ENCODE results near the gene MYO7B.

Gene MYO7B

GRCh38 chr2:127640082-127641072 lies 104.9 kb downstream of the MYO7B start:
- DNase-seq: peak; percentile 36

- peak; percentile 28 for DNase-seq
These were observed 105.7 kb downstream of the MYO7B start for GRCh38 chr2:127641133-127641532.

DNA sequence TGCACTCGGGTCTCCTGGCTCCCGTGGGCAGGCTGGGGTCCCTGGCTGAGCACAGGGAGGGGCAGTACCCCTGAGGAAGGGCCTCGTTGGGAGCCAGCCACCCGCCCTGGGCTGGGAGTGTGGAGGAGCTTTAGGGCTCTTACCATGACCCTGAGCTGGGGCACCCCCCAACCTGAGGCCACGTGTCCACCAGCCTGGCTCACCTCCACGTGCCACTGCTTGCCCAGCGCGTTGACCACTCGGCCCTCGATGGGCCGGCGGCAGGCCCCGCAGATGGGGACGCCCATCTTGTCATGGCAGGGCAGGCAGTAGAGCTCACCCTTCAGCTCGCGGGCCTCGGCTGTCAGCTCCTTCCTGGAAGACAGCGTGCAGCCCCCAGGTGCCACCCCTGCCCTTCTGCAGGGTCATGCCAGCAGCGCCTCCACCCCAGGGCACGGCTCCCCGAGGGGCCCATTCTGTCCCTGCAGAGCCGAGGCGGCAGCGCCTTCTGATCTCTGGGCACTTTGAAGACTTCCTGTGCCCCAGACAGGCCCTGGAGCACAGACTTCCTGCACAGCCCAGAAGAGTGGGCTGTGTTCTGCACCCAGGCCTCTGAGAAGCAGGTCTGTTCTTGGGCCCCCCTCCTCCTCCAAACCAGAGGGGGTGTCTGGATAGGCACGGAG lies 106.5 kb downstream of the MYO7B start:
- peak; percentile 59 for DNase-seq

DNA sequence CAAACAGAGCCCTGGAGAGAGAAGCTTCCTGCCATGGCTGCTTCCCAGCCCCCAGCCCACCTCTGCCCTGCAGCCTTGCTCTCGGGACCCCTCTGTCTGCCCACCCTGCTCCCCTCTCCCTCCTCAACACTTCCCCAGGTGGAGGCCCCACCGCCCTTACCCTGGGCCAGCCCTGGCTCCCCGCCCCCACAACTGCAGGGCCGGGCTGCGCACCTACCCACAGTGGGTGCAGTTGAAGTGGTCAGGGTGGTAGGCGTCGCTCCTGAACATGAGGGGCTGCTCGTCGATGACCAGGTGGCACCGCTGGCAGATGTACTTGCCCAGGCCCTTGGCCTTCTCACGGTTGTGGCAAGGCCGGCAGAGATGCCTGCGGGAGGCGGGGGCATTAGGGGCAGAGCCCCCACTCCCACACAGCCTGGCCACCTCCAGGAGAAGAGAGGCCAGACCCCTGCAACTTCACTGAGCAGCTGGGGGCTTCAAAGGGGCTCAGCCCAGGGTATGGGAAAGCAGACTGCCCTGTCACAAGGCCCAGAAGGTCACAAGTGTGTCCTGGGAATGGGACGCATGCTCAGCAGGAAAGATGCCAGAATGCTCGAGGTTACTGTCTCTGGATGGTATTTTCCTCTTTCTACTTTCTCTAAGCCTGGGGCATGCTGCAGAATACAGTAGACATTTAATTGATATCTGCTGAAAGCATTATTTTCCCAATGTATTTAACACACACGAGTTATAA lies 107.4 kb downstream of the MYO7B start:
- no peak for DNase-seq

GRCh38 chr2:127643439-127644065 lies 108.1 kb downstream of the MYO7B start:
- DNase-seq: no peak

- no peak for DNase-seq
These were observed 108.9 kb downstream of the MYO7B start for GRCh38 chr2:127644066-127645025.

- DNase-seq: no peak
These were observed 109.5 kb downstream of the MYO7B start for GRCh38 chr2:127645026-127645394.

- DNase-seq: no peak
These were observed 110.2 kb downstream of the MYO7B start, which contains the start of gene GPR17 for GRCh38 chr2:127645395-127646291. TSS of gene GPR17 (plus strand) at chr2:127646153. CDS start at chr2:127650736, 4,583 bp downstream.

- no peak for DNase-seq
These were observed 111.2 kb downstream of the MYO7B start for GRCh38 chr2:127646487-127647241.

DNA sequence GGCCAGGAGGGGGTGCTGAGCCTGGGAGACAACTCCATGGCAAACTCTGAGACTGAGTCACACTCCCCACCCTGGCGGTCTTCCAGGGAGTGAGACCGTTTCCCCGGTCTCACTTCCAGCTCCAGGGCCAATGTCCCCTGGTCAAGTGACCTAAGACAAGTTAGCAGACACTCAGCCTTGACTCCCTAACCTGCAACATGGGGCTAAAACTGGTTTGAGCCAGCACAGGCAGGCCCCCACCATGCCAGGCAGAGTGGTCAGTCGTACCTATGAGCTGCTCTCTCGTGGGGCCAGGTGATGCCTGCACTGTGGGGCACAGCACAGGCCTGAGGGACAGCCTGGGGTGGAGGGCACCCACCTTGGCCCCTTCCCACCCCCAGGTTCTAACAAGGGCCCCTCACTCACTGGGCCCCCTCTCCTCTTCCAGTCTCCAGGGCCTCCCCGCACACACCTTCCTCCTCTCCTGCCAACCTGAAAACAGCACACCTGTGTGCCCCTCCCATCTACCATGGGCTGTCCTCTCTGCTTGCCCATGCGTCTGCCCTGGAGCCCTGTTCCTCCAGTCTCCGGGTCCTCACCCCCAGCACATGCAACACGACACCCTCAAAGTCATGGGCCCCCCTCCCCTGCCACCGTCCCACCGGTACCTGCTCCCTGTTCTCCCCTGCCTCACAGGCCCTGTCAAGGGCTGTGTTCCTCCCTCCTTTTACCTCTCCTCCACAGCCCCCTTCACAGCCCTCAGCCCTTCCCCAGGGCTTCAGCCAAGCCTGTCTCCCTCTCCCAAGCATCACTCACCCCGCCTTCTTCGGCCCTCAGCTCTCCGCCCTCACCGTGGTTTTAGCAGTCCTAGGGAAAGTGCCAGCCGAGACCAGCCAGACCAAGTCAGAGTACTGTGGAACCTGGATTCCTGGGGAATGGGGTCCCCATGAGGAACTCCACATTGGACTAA lies 112.0 kb downstream of the MYO7B start:
- DNase-seq: no peak

DNA sequence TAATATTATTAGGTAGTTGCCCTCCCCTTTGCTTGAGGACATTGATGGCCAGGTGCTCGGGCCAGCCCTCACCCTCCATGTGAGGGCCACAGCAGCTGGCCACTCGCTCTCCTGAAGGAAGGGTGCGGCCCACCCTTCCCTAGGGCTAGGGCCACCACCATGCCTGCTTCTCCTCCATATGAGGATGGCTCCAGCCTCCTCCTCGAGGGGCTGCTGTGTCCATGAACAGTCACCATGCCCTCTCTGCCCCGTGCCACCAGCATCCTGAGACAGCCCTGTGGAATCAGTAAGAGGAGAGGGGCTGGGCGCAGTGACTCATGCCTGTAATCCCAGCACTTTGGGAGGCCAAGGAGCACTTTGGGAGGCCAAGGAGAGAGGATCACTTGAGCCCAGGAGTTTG lies 112.8 kb downstream of the MYO7B start:
- DNase-seq: no peak

- no peak for DNase-seq
These were observed 113.7 kb downstream of the MYO7B start for GRCh38 chr2:127649100-127649611.

GRCh38 chr2:127649684-127650040 lies 114.2 kb downstream of the MYO7B start:
- DNase-seq: peak; percentile 81

- no peak for DNase-seq
These were observed 114.7 kb downstream of the MYO7B start for GRCh38 chr2:127650041-127650784.

- DNase-seq: no peak
These were observed 115.4 kb downstream of the MYO7B start for GRCh38 chr2:127650785-127651380.

DNA sequence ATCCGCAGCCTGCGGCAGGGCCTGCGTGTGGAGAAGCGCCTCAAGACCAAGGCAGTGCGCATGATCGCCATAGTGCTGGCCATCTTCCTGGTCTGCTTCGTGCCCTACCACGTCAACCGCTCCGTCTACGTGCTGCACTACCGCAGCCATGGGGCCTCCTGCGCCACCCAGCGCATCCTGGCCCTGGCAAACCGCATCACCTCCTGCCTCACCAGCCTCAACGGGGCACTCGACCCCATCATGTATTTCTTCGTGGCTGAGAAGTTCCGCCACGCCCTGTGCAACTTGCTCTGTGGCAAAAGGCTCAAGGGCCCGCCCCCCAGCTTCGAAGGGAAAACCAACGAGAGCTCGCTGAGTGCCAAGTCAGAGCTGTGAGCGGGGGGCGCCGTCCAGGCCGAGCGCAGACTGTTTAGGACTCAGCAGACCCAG lies 115.9 kb downstream of the MYO7B start:
- DNase-seq: no peak

- no peak for DNase-seq
These were observed 116.6 kb downstream of the MYO7B start for GRCh38 chr2:127651971-127652550.

Data from activated T-cell treated with anti-CD3 and anti-CD28 coated beads, Interleukin-2, amount 50 U/mL, for 1 hour (primary cell).